ENCODE data around the gene TOMM70. TPM values are rescaled to one million over a fixed set of nuclear protein-coding genes. Genes with fewer than 3 reads are reported as not detected.

The TOMM70 gene
- total and polyA plus RNA-seq, 2 of the 13 experiments (the other 11 are each of a cell fraction or from before 2014, with no cell fraction given), result 27.0 to 77.2 TPM

- BruUV-seq (replicated peaks), result no TSS peak
- Histone ChIP-seq H3K4me1 (ENCODE audit: insufficient read depth, low read length) (no peaks in the 10 kb centered on the region; the same call in 1 of the 2 replicates), H3K27ac (ENCODE audit: extremely low read length, insufficient read depth, low read length) (no peak overlapping the region), H4K20me1 (ENCODE audit: insufficient read depth, low read length) (no peaks in the 10 kb centered on the region), H3K27me3 (ENCODE audit: control insufficient read depth in 1 of 2, insufficient read depth in 2 of 2, low read length in 2 of 2) (no peaks in the 10 kb centered on the region), H3K79me2 (ENCODE audit: insufficient read depth, low read length) (peaks cover 3% of the 10 kb centered on the region), H3K36me3 (replicated peaks in 1 of 2; ENCODE audit: control insufficient read depth in 1 of 2, insufficient read depth in 2 of 2, low read length in 2 of 2) (no peaks in the 10 kb centered on the region), H3K4me3 (replicated peaks in 1 of 3; ENCODE audit: insufficient read depth in 1 of 3, low read depth in 2 of 3, low read length in 3 of 3) (no peak overlapping the region), H3K9me3 (ENCODE audit: low read length) (no peaks in the 10 kb centered on the region), H2AFZ (ENCODE audit: low read length) (no peak overlapping the region), H3K4me2 (ENCODE audit: low read depth, low read length) (no peak overlapping the region), H3K9ac (ENCODE audit: insufficient read depth, low read depth, low read length) (no peak overlapping the region)
- in situ Hi-C loops (cut with HindIII; ENCODE audit: extremely low pct_ligation_motif_present, low pct_unique_long_range_greater_than_20kb), result no loop called here
- ATAC-seq (no peak), DNase-seq (ENCODE audit: low spot score) (no peak), FAIRE-seq (no peak)
- ChIA-PET CTCF (ENCODE audit: low intra/inter-chr PET ratio, low total read pairs) (no interaction called here), POLR2A (no interaction called here)
- intact Hi-C loops (cut with micrococcal nuclease; ENCODE audit: unreplicated experiment), result no loop called here
- 100% methylated on average over 5 of the region's 5 CpGs for WGBS (ENCODE audit: low lambda C conversion rate)
- TF ChIP-seq RERE (CRISPR knock-in tag; IDR thresholded peaks at IDR 0.05; ENCODE audit: low read depth), result no peak
- TF ChIP-seq HNRNPK (IDR thresholded peaks at IDR 0.05; ENCODE audit: low read depth, low read length, poor library complexity, severe bottlenecking), result no peak
- TF ChIP-seq MYNN (CRISPR knock-in tag; IDR thresholded peaks at IDR 0.05; ENCODE audit: low read depth), result no peak
- TF ChIP-seq ZNF674 (CRISPR knock-in tag; IDR thresholded peaks at IDR 0.05; ENCODE audit: low read depth), result no peak
- TF ChIP-seq FIP1L1 (IDR thresholded peaks at IDR 0.05; ENCODE audit: borderline replicate concordance, insufficient read depth, low read depth, low read length), result no peak
- TF ChIP-seq FOSL2 (CRISPR knock-in tag; IDR thresholded peaks at IDR 0.05), result no peak
- TF ChIP-seq, protein P1, sequence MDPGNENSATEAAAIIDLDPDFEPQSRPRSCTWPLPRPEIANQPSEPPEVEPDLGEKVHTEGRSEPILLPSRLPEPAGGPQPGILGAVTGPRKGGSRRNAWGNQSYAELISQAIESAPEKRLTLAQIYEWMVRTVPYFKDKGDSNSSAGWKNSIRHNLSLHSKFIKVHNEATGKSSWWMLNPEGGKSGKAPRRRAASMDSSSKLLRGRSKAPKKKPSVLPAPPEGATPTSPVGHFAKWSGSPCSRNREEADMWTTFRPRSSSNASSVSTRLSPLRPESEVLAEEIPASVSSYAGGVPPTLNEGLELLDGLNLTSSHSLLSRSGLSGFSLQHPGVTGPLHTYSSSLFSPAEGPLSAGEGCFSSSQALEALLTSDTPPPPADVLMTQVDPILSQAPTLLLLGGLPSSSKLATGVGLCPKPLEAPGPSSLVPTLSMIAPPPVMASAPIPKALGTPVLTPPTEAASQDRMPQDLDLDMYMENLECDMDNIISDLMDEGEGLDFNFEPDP (CRISPR knock-in tag; conservative IDR thresholded peaks at IDR 0.05), result no peak
- no peak for TF ChIP-seq ELF1 (CRISPR knock-in tag; IDR thresholded peaks at IDR 0.05)
- TF ChIP-seq ZBTB44 (CRISPR knock-in tag; IDR thresholded peaks at IDR 0.05), result no peak
- no peak for TF ChIP-seq ZNF30 (CRISPR knock-in tag; IDR thresholded peaks at IDR 0.05)
- TF ChIP-seq ZNF367 (CRISPR knock-in tag; IDR thresholded peaks at IDR 0.05; ENCODE audit: borderline replicate concordance), result no peak
- TF ChIP-seq ZNF772 (CRISPR knock-in tag; IDR thresholded peaks at IDR 0.05), result no peak
Measured at GRCh38 chr3:100423611-100424010, 22.7 kb upstream of the TOMM70 start.
